GM23338 (cell line): ENCODE results near the gene FRZB. TPM values are rescaled to one million over a fixed set of nuclear protein-coding genes. Genes with fewer than 3 reads are reported as not detected.
"Not testable (repeated sequence)": the region's sequence is repeated elsewhere in the genome, so short reads cannot be mapped to it uniquely, and the experiment has no call there.

Experiments used
- ATAC-seq: fragments of 200-7000 bp; cut with Tn5 transposase; 3 replicates; pipeline ENCODE4 v1.9.1; 2020
- DNase-seq: peaks from one replicate; pipeline ENCODE4 v3.0.0-alpha.2; 2015; ENCODE audit warnings: low spot score
- H2AFZ ChIP-seq: fragments of 200-600 bp; sonication (generic); 2 replicates; pipeline ENCODE4 v1.8.0; 2016; ENCODE audit warnings: antibody characterized with exemption, mild to moderate bottlenecking, moderate library complexity
- H3F3A ChIP-seq: fragments of 200-600 bp; sonication (generic); replicated peaks from 2 replicates; pipeline ENCODE4 v1.8.0; 2017; ENCODE audit warnings: antibody characterized with exemption, mixed run types, low read depth
- H3K27ac ChIP-seq: fragments of 200-600 bp; sonication (generic); 2 replicates; pipeline ENCODE4 v1.6.1; 2016; ENCODE audit warnings: low read depth
- H3K27me3 ChIP-seq: fragments of 200-600 bp; sonication (generic); 2 replicates; pipeline ENCODE4 v1.8.0; 2016; ENCODE audit warnings: mild to moderate bottlenecking, mixed run types, moderate library complexity; ENCODE audit not compliant: insufficient read depth
- H3K36me3 ChIP-seq: fragments of 200-600 bp; sonication (generic); 2 replicates; pipeline ENCODE4 v1.8.0; 2016; ENCODE audit warnings: mild to moderate bottlenecking; ENCODE audit not compliant: insufficient read depth
- H3K4me1 ChIP-seq: fragments of 200-600 bp; sonication (generic); 2 replicates; pipeline ENCODE4 v1.8.0; 2016; ENCODE audit warnings: mild to moderate bottlenecking, moderate library complexity; ENCODE audit not compliant: insufficient read depth
- H3K4me2 ChIP-seq: fragments of 200-600 bp; sonication (generic); 2 replicates; pipeline ENCODE4 v1.7.1; 2017; ENCODE audit warnings: mixed run types
- H3K4me3 ChIP-seq: fragments of 200-600 bp; sonication (generic); 2 replicates; pipeline ENCODE4 v1.6.1; 2016; ENCODE audit warnings: mixed run types
- H3K79me2 ChIP-seq: fragments of 200-600 bp; sonication (generic); replicated peaks from 2 replicates; pipeline ENCODE4 v1.8.0; 2017; ENCODE audit warnings: mild to moderate bottlenecking; ENCODE audit not compliant: insufficient read depth
- H3K9me2 ChIP-seq: fragments of 200-600 bp; sonication (generic); 2 replicates; pipeline ENCODE4 v1.8.0; 2017; ENCODE audit not compliant: insufficient read depth
- H4K20me1 ChIP-seq: fragments of 200-600 bp; sonication (generic); replicated peaks from 2 replicates; pipeline ENCODE4 v1.8.0; 2017; ENCODE audit warnings: mild to moderate bottlenecking; ENCODE audit not compliant: insufficient read depth
- H3K27ac Mint-ChIP-seq: 2 replicates; pipeline ENCODE4 v1.8.0; 2020; ENCODE audit warnings: inconsistent platforms, mild to moderate bottlenecking, moderate library complexity, mixed read lengths
- H3K27me3 Mint-ChIP-seq: 3 replicates; pipeline ENCODE4 v1.8.0; 2022; ENCODE audit warnings: low read depth, mild to moderate bottlenecking, moderate library complexity, mixed read lengths, inconsistent platforms; ENCODE audit not compliant: insufficient read depth, poor library complexity
- H3K36me3 Mint-ChIP-seq: 3 replicates; pipeline ENCODE4 v1.8.0; 2021; ENCODE audit warnings: low read depth, mild to moderate bottlenecking, inconsistent platforms, moderate library complexity, mixed read lengths
- H3K4me1 Mint-ChIP-seq: 3 replicates; pipeline ENCODE4 v1.8.0; 2020; ENCODE audit warnings: mild to moderate bottlenecking, inconsistent platforms, mixed read lengths
- H3K4me3 Mint-ChIP-seq: 3 replicates; pipeline ENCODE4 v1.8.0; 2021; ENCODE audit warnings: moderate library complexity, mild to moderate bottlenecking, inconsistent platforms, mixed read lengths
- H3K9me3 Mint-ChIP-seq: 3 replicates; pipeline ENCODE4 v1.8.0; 2020; ENCODE audit warnings: moderate library complexity, mild to moderate bottlenecking, inconsistent platforms, mixed read lengths
- CTCF ChIP-seq, 2 experiments: fragments of 200-600 bp in 1 of 2; sonication (generic) in 1 of 2; conservative IDR thresholded peaks; 2 replicates each; pipeline versions ENCODE4 v1.5.1 to v1.6.1; 2016 to 2017; ENCODE audit warnings: antibody characterized with exemption in 2 of 2, low read depth in 2 of 2, mild to moderate bottlenecking in 2 of 2, moderate library complexity in 1 of 2
- EZH2 ChIP-seq: fragments of 200-600 bp; sonication (generic); IDR thresholded peaks from one replicate; pipeline ENCODE4 v1.8.0; 2017; ENCODE audit warnings: antibody characterized with exemption, mild to moderate bottlenecking, low read depth; ENCODE audit not compliant: unreplicated experiment
- JUNB ChIP-seq: IDR thresholded peaks from one replicate; pipeline ENCODE4 v1.6.1; 2016; ENCODE audit warnings: antibody characterized with exemption; ENCODE audit not compliant: unreplicated experiment
- NANOG ChIP-seq: IDR thresholded peaks from 2 replicates; pipeline ENCODE4 v1.6.1; 2016; ENCODE audit warnings: antibody characterized with exemption, borderline replicate concordance
- POLR2AphosphoS5 ChIP-seq: IDR thresholded peaks from 2 replicates; pipeline ENCODE4 v1.6.1; 2016; ENCODE audit warnings: antibody characterized with exemption, low read depth
- STAT1 ChIP-seq: IDR thresholded peaks from one replicate; pipeline ENCODE4 v1.6.1; 2016; ENCODE audit warnings: antibody characterized with exemption; ENCODE audit not compliant: unreplicated experiment
- polyA plus RNA-seq: library from polyadenylated mRNA; unstranded; fragments of >200 nt; fragmentation: Nextera tagmentation; extraction: Ambion mirVana; gene quantifications from 2 replicates; pipeline ENCODE4 v1.2.1, GENCODE V29; 2016
- total RNA-seq: library from RNA; depleted of rRNA; stranded (reverse); fragments of >200 nt; shearing (Covaris generic); gene quantifications from 2 replicates; pipeline ENCODE4 v1.2.3, GENCODE V29; 2014
- TF ChIP-seq, protein P1 (sequence below): IDR thresholded peaks from one replicate; pipeline ENCODE4 v1.6.1; 2018; ENCODE audit warnings: antibody characterized with exemption; ENCODE audit not compliant: unreplicated experiment

Gene FRZB
- total and polyA plus RNA-seq, 2 experiments from 2014 or later: 0.52 to 1.2 TPM

GRCh38 chr2:182893035-182893434 is 26.6 kb upstream of the FRZB start:
- not testable (repeated sequence) for H3K9me3 Mint-ChIP-seq, DNase-seq, H3K4me3 Mint-ChIP-seq, H3K4me1 Mint-ChIP-seq, H3F3A ChIP-seq, H4K20me1 ChIP-seq, H3K79me2 ChIP-seq, H3K27me3 Mint-ChIP-seq, H3K9me2 ChIP-seq, H3K36me3 ChIP-seq, H3K27ac Mint-ChIP-seq, H3K27me3 ChIP-seq, H3K27ac ChIP-seq, H3K4me3 ChIP-seq, H3K4me1 ChIP-seq, H3K4me2 ChIP-seq, ATAC-seq, H2AFZ ChIP-seq, H3K36me3 Mint-ChIP-seq

DNA sequence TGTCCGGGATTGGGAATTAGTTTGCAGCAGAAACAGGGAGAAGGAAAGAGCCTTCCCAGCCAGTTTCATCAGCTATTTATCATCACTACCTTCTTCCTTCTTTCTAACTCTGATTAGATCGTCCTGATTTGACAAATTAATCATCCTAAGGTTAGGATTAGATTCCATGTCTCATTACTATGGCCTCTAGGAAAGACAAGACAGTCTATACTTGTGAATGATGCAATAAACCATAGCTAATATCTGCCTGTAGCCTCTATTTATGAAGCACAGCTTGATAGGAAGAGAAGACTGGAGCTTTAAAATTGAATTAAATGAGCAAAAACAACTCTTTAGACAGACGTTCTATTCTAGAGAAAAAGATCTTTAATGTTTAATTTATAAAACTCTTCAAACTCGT is 25.2 kb upstream of the FRZB start:
- Histone ChIP-seq H3K4me1 (no peaks in the 10 kb centered on the region), H4K20me1 (no peaks in the 10 kb centered on the region), H3K27me3 (no peaks in the 10 kb centered on the region), H2AFZ (no peak overlapping the region), H3K27ac (no peak overlapping the region), H3K4me3 (no peak overlapping the region), H3K79me2 (no peaks in the 10 kb centered on the region), H3K9me2 (no peaks in the 10 kb centered on the region), H3K4me2 (no peak overlapping the region), H3F3A (no peaks in the 10 kb centered on the region), H3K36me3 (no peaks in the 10 kb centered on the region)
- Mint-ChIP-seq H3K4me3 (no peak overlapping the region), H3K27me3 (peaks cover 2% of the 10 kb centered on the region), H3K9me3 (no peaks in the 10 kb centered on the region; the same call in 2 of the 3 replicates), H3K27ac (0 out of 2 replicates have a peak overlapping the region, but pooled peaks have one; percentile 63), H3K4me1 (peaks cover 3% of the 10 kb centered on the region; the same call in 2 of the 3 replicates), H3K36me3 (no peaks in the 10 kb centered on the region)
- TF ChIP-seq EZH2 (no peak), JUNB (no peak), POLR2AphosphoS5 (no peak), CTCF (conservative IDR thresholded peaks at IDR 0.05; ENCODE audit: low read depth in 2 of 2) (no peak), STAT1 (no peak), NANOG (no peak)
- TF ChIP-seq, protein P1, sequence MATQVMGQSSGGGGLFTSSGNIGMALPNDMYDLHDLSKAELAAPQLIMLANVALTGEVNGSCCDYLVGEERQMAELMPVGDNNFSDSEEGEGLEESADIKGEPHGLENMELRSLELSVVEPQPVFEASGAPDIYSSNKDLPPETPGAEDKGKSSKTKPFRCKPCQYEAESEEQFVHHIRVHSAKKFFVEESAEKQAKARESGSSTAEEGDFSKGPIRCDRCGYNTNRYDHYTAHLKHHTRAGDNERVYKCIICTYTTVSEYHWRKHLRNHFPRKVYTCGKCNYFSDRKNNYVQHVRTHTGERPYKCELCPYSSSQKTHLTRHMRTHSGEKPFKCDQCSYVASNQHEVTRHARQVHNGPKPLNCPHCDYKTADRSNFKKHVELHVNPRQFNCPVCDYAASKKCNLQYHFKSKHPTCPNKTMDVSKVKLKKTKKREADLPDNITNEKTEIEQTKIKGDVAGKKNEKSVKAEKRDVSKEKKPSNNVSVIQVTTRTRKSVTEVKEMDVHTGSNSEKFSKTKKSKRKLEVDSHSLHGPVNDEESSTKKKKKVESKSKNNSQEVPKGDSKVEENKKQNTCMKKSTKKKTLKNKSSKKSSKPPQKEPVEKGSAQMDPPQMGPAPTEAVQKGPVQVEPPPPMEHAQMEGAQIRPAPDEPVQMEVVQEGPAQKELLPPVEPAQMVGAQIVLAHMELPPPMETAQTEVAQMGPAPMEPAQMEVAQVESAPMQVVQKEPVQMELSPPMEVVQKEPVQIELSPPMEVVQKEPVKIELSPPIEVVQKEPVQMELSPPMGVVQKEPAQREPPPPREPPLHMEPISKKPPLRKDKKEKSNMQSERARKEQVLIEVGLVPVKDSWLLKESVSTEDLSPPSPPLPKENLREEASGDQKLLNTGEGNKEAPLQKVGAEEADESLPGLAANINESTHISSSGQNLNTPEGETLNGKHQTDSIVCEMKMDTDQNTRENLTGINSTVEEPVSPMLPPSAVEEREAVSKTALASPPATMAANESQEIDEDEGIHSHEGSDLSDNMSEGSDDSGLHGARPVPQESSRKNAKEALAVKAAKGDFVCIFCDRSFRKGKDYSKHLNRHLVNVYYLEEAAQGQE: no peak
- no peak for DNase-seq
- ATAC-seq: no peak
